HL-60 (cell line): ENCODE measurements around the gene PCID2.

Source experiments
- DNase-seq, 2 experiments: peaks; one replicate each; pipeline ENCODE4 v3.0.0-alpha.2; 2010 to 2020; ENCODE audit warnings: low read depth in 1 of 2, low spot score in 1 of 2
- H3K27ac ChIP-seq: fragments of 250-450 bp; sonication (Bioruptor Pico); replicated peaks from 2 replicates; pipeline ENCODE4 v1.5.1; 2020; ENCODE audit warnings: mild to moderate bottlenecking, moderate library complexity
- H3K27me3 ChIP-seq: fragments of 250-450 bp; sonication (Bioruptor Pico); 2 replicates; pipeline ENCODE4 v1.5.1; 2021; ENCODE audit warnings: mild to moderate bottlenecking, moderate library complexity; ENCODE audit not compliant: insufficient read depth, poor library complexity, severe bottlenecking
- H3K4me3 ChIP-seq: replicated peaks from 2 replicates; pipeline ENCODE4 v1.5.1; 2011; ENCODE audit warnings: mild to moderate bottlenecking, control low read depth, low read length; ENCODE audit not compliant: insufficient read depth
- GABPA ChIP-seq: IDR thresholded peaks from 2 replicates; pipeline ENCODE4 v1.6.1; 2012; ENCODE audit warnings: low read depth
- POLR2AphosphoS5 ChIP-seq: IDR thresholded peaks from 2 replicates; pipeline ENCODE4 v1.6.1; 2012; ENCODE audit warnings: low read depth
- SPI1 ChIP-seq: IDR thresholded peaks from 2 replicates; pipeline ENCODE4 v1.6.1; 2012; ENCODE audit warnings: low read depth, mild to moderate bottlenecking, borderline replicate concordance
- TF ChIP-seq, protein P1 (sequence below): IDR thresholded peaks from 2 replicates; pipeline ENCODE4 v1.6.1; 2012; ENCODE audit warnings: low read depth; ENCODE audit not compliant: insufficient replicate concordance
- TF ChIP-seq, protein P2 (sequence below): IDR thresholded peaks from one replicate; pipeline ENCODE4 v1.5.1; 2011; ENCODE audit warnings: low read length, control low read depth, inconsistent platforms; ENCODE audit not compliant: insufficient read depth

Gene PCID2

DNA sequence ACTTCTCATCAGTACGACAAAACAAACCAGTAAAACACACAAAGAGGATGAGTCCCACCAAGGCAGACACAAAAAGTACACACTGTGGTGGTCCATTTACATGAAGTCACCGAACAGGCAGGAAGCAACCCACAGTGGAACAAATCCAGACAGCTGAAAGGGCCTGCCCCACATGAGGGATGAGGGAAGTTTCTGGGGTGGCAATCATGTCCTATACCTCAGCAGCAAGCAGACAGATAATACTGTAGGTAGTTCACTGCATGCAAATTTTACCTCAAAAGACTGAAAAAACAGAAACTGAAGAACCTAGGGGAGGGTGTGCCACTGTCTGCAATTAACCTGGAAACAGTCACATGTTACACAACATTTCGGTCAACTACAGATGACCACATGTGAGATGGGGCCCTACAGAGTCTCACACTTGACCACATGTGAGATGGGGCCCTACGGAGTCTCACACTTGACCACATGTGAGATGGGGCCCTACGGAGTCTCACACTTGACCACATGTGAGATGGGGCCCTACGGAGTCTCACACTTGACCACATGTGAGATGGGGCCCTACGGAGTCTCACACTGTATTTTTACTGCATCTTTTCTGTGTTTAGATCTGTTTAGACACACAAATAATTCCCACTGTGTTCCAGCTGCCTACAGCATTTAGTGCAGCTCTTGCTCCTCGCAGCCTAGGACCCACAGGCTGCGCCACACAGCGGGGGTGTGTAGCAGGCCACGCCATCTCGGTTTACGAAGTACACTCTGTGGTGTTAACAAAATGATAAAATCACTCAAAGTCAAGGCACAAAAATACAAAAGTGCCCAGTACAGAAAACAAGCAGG, 22.2 kb downstream of the PCID2 start:
- DNase-seq, result no peak
- Histone ChIP-seq H3K4me3 (no peak overlapping the region), H3K27me3 (no peaks in the 10 kb centered on the region), H3K27ac (no peak overlapping the region)
- TF ChIP-seq GABPA (no peak), SPI1 (no peak), POLR2AphosphoS5 (no peak)
- TF ChIP-seq, protein P1, sequence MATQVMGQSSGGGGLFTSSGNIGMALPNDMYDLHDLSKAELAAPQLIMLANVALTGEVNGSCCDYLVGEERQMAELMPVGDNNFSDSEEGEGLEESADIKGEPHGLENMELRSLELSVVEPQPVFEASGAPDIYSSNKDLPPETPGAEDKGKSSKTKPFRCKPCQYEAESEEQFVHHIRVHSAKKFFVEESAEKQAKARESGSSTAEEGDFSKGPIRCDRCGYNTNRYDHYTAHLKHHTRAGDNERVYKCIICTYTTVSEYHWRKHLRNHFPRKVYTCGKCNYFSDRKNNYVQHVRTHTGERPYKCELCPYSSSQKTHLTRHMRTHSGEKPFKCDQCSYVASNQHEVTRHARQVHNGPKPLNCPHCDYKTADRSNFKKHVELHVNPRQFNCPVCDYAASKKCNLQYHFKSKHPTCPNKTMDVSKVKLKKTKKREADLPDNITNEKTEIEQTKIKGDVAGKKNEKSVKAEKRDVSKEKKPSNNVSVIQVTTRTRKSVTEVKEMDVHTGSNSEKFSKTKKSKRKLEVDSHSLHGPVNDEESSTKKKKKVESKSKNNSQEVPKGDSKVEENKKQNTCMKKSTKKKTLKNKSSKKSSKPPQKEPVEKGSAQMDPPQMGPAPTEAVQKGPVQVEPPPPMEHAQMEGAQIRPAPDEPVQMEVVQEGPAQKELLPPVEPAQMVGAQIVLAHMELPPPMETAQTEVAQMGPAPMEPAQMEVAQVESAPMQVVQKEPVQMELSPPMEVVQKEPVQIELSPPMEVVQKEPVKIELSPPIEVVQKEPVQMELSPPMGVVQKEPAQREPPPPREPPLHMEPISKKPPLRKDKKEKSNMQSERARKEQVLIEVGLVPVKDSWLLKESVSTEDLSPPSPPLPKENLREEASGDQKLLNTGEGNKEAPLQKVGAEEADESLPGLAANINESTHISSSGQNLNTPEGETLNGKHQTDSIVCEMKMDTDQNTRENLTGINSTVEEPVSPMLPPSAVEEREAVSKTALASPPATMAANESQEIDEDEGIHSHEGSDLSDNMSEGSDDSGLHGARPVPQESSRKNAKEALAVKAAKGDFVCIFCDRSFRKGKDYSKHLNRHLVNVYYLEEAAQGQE, result no peak
- TF ChIP-seq, protein P2, sequence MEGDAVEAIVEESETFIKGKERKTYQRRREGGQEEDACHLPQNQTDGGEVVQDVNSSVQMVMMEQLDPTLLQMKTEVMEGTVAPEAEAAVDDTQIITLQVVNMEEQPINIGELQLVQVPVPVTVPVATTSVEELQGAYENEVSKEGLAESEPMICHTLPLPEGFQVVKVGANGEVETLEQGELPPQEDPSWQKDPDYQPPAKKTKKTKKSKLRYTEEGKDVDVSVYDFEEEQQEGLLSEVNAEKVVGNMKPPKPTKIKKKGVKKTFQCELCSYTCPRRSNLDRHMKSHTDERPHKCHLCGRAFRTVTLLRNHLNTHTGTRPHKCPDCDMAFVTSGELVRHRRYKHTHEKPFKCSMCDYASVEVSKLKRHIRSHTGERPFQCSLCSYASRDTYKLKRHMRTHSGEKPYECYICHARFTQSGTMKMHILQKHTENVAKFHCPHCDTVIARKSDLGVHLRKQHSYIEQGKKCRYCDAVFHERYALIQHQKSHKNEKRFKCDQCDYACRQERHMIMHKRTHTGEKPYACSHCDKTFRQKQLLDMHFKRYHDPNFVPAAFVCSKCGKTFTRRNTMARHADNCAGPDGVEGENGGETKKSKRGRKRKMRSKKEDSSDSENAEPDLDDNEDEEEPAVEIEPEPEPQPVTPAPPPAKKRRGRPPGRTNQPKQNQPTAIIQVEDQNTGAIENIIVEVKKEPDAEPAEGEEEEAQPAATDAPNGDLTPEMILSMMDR, result no peak

DNA sequence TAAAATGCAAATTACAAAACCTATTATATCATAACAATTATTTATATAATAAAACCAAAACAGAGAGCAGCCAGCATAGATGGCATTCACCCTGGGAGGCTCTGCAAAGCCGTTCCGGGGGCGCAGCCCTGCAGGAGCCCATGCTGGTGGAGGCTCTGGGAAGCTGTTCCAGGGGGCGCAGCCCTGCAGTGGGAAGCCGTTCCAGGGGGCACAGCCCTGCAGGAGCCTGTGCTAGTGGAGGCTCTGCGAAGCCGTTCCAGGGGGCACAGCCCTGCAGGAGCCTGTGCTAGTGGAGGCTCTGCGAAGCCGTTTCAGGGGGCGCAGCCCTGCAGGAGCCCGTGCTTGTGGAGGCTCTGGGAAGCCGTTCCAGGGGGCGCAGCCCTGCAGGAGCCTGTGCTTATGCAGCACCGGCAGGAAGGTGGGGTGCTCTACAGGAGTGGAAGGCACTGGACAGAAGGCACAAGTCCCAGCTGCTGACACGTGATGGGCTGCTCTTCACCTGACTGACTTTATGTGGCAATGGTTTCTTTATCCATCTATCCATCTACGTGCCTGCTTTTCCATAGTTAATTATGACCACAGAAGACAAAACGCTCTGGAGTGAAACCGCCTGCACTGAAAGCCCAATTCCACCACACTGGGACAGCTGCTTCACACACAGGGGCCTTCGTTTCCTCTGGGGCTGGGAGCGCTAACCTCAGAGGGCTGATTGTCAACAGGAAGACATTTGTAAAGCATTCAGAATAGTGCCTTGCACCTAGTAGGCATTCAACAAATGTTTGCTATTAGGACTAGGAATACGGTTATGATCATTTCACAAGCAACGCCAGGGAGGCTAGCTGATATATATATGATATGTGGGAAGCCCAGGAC, 23.7 kb downstream of the PCID2 start:
- no peaks in the 10 kb centered on the region for H3K27me3 ChIP-seq
- no peak overlapping the region for H3K4me3 ChIP-seq
- no peak overlapping the region for H3K27ac ChIP-seq
- DNase-seq, result no peak
- TF ChIP-seq, protein P1, result no peak
- TF ChIP-seq GABPA (no peak), POLR2AphosphoS5 (no peak), SPI1 (no peak)
- TF ChIP-seq, protein P2, result no peak

DNA sequence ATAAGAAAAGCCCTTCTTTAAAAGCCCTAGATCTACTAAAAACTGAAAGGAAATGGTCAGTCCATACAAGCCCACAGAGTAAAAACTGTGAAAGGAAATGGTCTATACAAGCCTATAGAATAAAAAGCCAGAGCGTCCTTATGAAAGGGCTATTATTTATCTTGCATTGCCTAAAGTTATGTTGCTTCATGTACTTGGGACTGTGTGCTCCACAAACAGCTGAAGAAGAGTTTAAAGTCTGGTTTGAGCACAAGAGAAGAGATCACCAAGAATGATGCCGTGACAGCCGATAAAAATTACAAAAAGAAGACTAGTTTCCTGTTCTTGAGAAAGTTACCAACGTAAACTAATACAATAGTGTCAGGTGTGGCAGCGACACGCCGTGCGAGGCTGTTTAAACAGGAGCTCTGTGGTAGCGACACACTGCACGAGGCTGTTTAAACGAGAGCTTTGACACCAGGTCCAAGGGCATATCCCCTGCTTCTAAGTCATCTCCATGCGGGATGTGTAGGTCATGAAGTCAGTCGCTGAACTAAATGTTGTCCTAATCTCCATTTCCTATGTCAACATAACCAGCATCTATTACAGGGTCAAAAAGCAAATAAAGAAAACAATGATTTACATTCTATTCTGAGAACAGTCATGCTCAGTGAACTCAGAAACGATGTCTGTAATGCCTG, 24.9 kb downstream of the PCID2 start:
- H3K4me3 ChIP-seq, result no peak overlapping the region
- DNase-seq, result no peak
- TF ChIP-seq, protein P1, result no peak
- TF ChIP-seq, protein P2, result no peak
- TF ChIP-seq GABPA, result no peak
- TF ChIP-seq SPI1, result no peak
- no peaks in the 10 kb centered on the region for H3K27me3 ChIP-seq
- H3K27ac ChIP-seq, result no peak overlapping the region
